Vagina (tissue), 2 donors: ENCODE measurements around the gene ARHGAP32. TPM values are rescaled to one million over a fixed set of nuclear protein-coding genes. Genes with fewer than 3 reads are reported as not detected.
A peak's percentile ranks its signal among the peaks of the same experiment; 100 is the strongest.
"Not testable (repeated sequence)": the region's sequence is repeated elsewhere in the genome, so short reads cannot be mapped to it uniquely, and the experiment has no call there.

Experiments
- DNase-seq, 2 donors: peaks; one replicate each; pipeline ENCODE4 v3.0.0-alpha.2; 2017; ENCODE audit errors: extremely low spot score in 2 of 2
- H3K27ac ChIP-seq: fragments of 200-600 bp; sonication (generic); one replicate; pipeline ENCODE4 v1.5.1; 2019
- H3K27me3 ChIP-seq: fragments of 200-600 bp; sonication (generic); one replicate; pipeline ENCODE4 v1.5.1; 2019
- H3K36me3 ChIP-seq, 2 donors: fragments of 200-600 bp; sonication (generic); one replicate each; pipeline ENCODE4 v1.5.1; 2017 to 2019
- H3K4me1 ChIP-seq: fragments of 200-600 bp; sonication (generic); one replicate; pipeline ENCODE4 v1.5.1; 2019
- H3K4me3 ChIP-seq, 2 donors: fragments of 200-600 bp; sonication (generic); 1 replicate in 1 of 2; 2 replicates in 1 of 2; pipeline ENCODE4 v1.5.1; 2016 to 2019
- H3K9me3 ChIP-seq: fragments of 200-600 bp; sonication (generic); one replicate; pipeline ENCODE4 v1.5.1; 2019
- CTCF ChIP-seq, 3 experiments: fragments of 450-650 bp in 2 of 3; fragments of 200-600 bp in 1 of 3; sonication (generic) in 1 of 3; IDR thresholded peaks; one replicate each; pipeline ENCODE4 v1.5.1; 2017 to 2019; ENCODE audit warnings: antibody characterized with exemption in 3 of 3, mild to moderate bottlenecking in 2 of 3, moderate library complexity in 2 of 3
- POLR2A ChIP-seq, 2 donors: fragments of 450-650 bp; IDR thresholded peaks; one replicate each; pipeline ENCODE4 v1.6.1; 2017; ENCODE audit warnings: antibody characterized with exemption in 2 of 2, mild to moderate bottlenecking in 2 of 2, moderate library complexity in 2 of 2
- POLR2AphosphoS5 ChIP-seq, 2 donors: sonication (generic); formaldehyde crosslinking; IDR thresholded peaks; one replicate each; pipeline ENCODE4 v1.9.0; 2017; ENCODE audit warnings: antibody characterized with exemption in 2 of 2, mild to moderate bottlenecking in 2 of 2, low read depth in 1 of 2; ENCODE audit not compliant: insufficient read depth in 1 of 2
- intact Hi-C: fragments of 100-400 bp; cut with DNase I; formaldehyde crosslinking; loops from one replicate; pipeline ENCODE4 v1.15.1; 2023
- total RNA-seq: library from RNA; depleted of rRNA; stranded (reverse); fragments of >200 nt; gene quantifications from one replicate; pipeline ENCODE4 v1.2.3, GENCODE V29; 2016

ARHGAP32 gene
- total RNA-seq, 1 donor from 2014 or later: 42.0 TPM

GRCh38 chr11:129013737-129014475 is 178.2 kb downstream of the ARHGAP32 start:
- H3K27me3 ChIP-seq: no peaks in the 10 kb centered on the region
- intact Hi-C loops: no loop called here
- no peak overlapping the region for H3K4me3 ChIP-seq
- H3K9me3 ChIP-seq: no peaks in the 10 kb centered on the region
- no peak for TF ChIP-seq CTCF (IDR thresholded peaks at IDR 0.05)
- no peak for TF ChIP-seq POLR2A (IDR thresholded peaks at IDR 0.05)
- TF ChIP-seq POLR2AphosphoS5 (IDR thresholded peaks at IDR 0.05; ENCODE audit: insufficient read depth in 1 of 2, low read depth in 1 of 2): peak in 1 of 2 donors; percentile 38
- H3K4me1 ChIP-seq: no peaks in the 10 kb centered on the region
- DNase-seq: no peak
- H3K36me3 ChIP-seq: no peaks in the 10 kb centered on the region
- H3K27ac ChIP-seq: no peak overlapping the region

- TF ChIP-seq POLR2AphosphoS5 (IDR thresholded peaks at IDR 0.05; ENCODE audit: insufficient read depth in 1 of 2, low read depth in 1 of 2): no peak
- Histone ChIP-seq H3K4me3 (no peak overlapping the region), H3K36me3 (no peaks in the 10 kb centered on the region), H3K9me3 (no peaks in the 10 kb centered on the region), H3K4me1 (no peaks in the 10 kb centered on the region), H3K27me3 (no peaks in the 10 kb centered on the region), H3K27ac (no peak overlapping the region)
- intact Hi-C loops: no loop called here
- DNase-seq: no peak
These were observed 179.2 kb downstream of the ARHGAP32 start for GRCh38 chr11:129012880-129013279.

GRCh38 chr11:129006161-129006560 is 186.0 kb downstream of the ARHGAP32 start:
- H3K36me3 ChIP-seq: no peaks in the 10 kb centered on the region
- no peak overlapping the region for H3K27ac ChIP-seq
- no peaks in the 10 kb centered on the region for H3K27me3 ChIP-seq
- intact Hi-C loops: no loop called here
- DNase-seq: no peak
- peaks cover 5% of the 10 kb centered on the region for H3K9me3 ChIP-seq
- no peaks in the 10 kb centered on the region for H3K4me1 ChIP-seq
- TF ChIP-seq CTCF (IDR thresholded peaks at IDR 0.05) (no peak), POLR2A (IDR thresholded peaks at IDR 0.05) (no peak), POLR2AphosphoS5 (IDR thresholded peaks at IDR 0.05; ENCODE audit: insufficient read depth in 1 of 2, low read depth in 1 of 2) (no peak)
- no peak overlapping the region for H3K4me3 ChIP-seq

GRCh38 chr11:128999165-128999564 is 193.0 kb downstream of the ARHGAP32 start:
- H3K4me1 ChIP-seq, H3K27ac ChIP-seq, intact Hi-C loops, H3K36me3 ChIP-seq, H3K9me3 ChIP-seq, H3K4me3 ChIP-seq, DNase-seq, H3K27me3 ChIP-seq: not testable (repeated sequence)

- no peaks in the 10 kb centered on the region for H3K27me3 ChIP-seq
- H3K27ac ChIP-seq: no peak overlapping the region
- peaks cover 0 to 14% of the 10 kb centered on the region in 2 donors for H3K36me3 ChIP-seq
- TF ChIP-seq CTCF (IDR thresholded peaks at IDR 0.05) (no peak), POLR2A (IDR thresholded peaks at IDR 0.05) (no peak), POLR2AphosphoS5 (IDR thresholded peaks at IDR 0.05; ENCODE audit: insufficient read depth in 1 of 2, low read depth in 1 of 2) (no peak)
- no peaks in the 10 kb centered on the region for H3K9me3 ChIP-seq
- no peak overlapping the region for H3K4me3 ChIP-seq
- intact Hi-C loops: no loop called here
- H3K4me1 ChIP-seq: no peaks in the 10 kb centered on the region
- no peak for DNase-seq
These were observed 203.7 kb downstream of the ARHGAP32 start for GRCh38 chr11:128988242-128988970.

- Histone ChIP-seq H3K27ac (no peak overlapping the region), H3K36me3 (peaks cover 0 to 23% of the 10 kb centered on the region in 2 donors), H3K27me3 (no peaks in the 10 kb centered on the region), H3K4me1 (no peaks in the 10 kb centered on the region), H3K4me3 (no peak overlapping the region), H3K9me3 (no peaks in the 10 kb centered on the region)
- intact Hi-C loops: no loop called here
- DNase-seq: no peak
- no peak for TF ChIP-seq POLR2A (IDR thresholded peaks at IDR 0.05)
- no peak for TF ChIP-seq POLR2AphosphoS5 (IDR thresholded peaks at IDR 0.05; ENCODE audit: insufficient read depth in 1 of 2, low read depth in 1 of 2)
- no peak for TF ChIP-seq CTCF (IDR thresholded peaks at IDR 0.05)
These were observed 206.2 kb downstream of the ARHGAP32 start for GRCh38 chr11:128985880-128986279.
